Astrocyte of the cerebellum (primary cell): ENCODE data around the gene CDC42BPB.
"Not testable (repeated sequence)": the region's sequence is repeated elsewhere in the genome, so short reads cannot be mapped to it uniquely, and the experiment has no call there.

Experiments used
- DNase-seq: peaks from one replicate; pipeline ENCODE4 v3.0.0-alpha.2; 2011; ENCODE audit warnings: low read depth
- H3K4me3 ChIP-seq: 2 replicates; pipeline ENCODE4 v1.5.1; 2011; ENCODE audit warnings: mild to moderate bottlenecking, low read depth, low read length, moderate library complexity
- CTCF ChIP-seq: IDR thresholded peaks from 2 replicates; pipeline ENCODE4 v1.5.1; 2012; ENCODE audit warnings: low read length, low read depth, moderate library complexity, mild to moderate bottlenecking; ENCODE audit errors: missing control alignments
- in situ Hi-C: cut with HindIII; loops from 2 replicates; pipeline ENCODE4 v1.10.0; 2017; ENCODE audit warnings: low sequenced_read_pairs

The CDC42BPB gene

GRCh38 chr14:102898776-102899515, 158.4 kb downstream of the CDC42BPB start:
- no peak overlapping the region for H3K4me3 ChIP-seq
- no peak for DNase-seq
- in situ Hi-C loops, result no loop called here
- TF ChIP-seq CTCF, result no peak

GRCh38 chr14:102898298-102898697, 159.1 kb downstream of the CDC42BPB start:
- no peak for DNase-seq
- no peak for TF ChIP-seq CTCF
- no peak overlapping the region for H3K4me3 ChIP-seq
- in situ Hi-C loops, result no loop called here

- no peak for TF ChIP-seq CTCF
These were observed 159.9 kb downstream of the CDC42BPB start for GRCh38 chr14:102897299-102898027.

GRCh38 chr14:102896735-102897134, 160.6 kb downstream of the CDC42BPB start:
- DNase-seq, H3K4me3 ChIP-seq, in situ Hi-C loops: not testable (repeated sequence)

More at GRCh38 chr14:102897299-102898027, 159.9 kb downstream of the CDC42BPB start:
- no peak for DNase-seq
- in situ Hi-C loops, result no loop called here
- no peak overlapping the region for H3K4me3 ChIP-seq

- no peak for TF ChIP-seq CTCF
- no peak overlapping the region for H3K4me3 ChIP-seq
- in situ Hi-C loops, result no loop called here
- peak; percentile 84 for DNase-seq
These were observed 163.9 kb downstream of the CDC42BPB start for GRCh38 chr14:102893452-102893851.

- DNase-seq, result no peak
- TF ChIP-seq CTCF, result no peak
- no peak overlapping the region for H3K4me3 ChIP-seq
- in situ Hi-C loops, result no loop called here
These were observed 164.7 kb downstream of the CDC42BPB start for GRCh38 chr14:102892651-102893050.

GRCh38 chr14:102891556-102891955, 165.8 kb downstream of the CDC42BPB start:
- peak; percentile 34 for DNase-seq
- in situ Hi-C loops, result no loop called here
- TF ChIP-seq CTCF, result no peak
- no peak overlapping the region for H3K4me3 ChIP-seq
